GM21381 (cell line): ENCODE results near the gene RAB11FIP4.
"Not testable (repeated sequence)": the region's sequence is repeated elsewhere in the genome, so short reads cannot be mapped to it uniquely, and the experiment has no call there.

Source experiments
- ATAC-seq: cut with Tn5 transposase; IDR thresholded peaks from one replicate; pipeline ENCODE4 v1.9.1; 2021; ENCODE audit warnings: mild to moderate bottlenecking, moderate library complexity; ENCODE audit not compliant: unreplicated experiment

The RAB11FIP4 gene

GRCh38 chr17:31391496-31391949 lies at the start of gene RAB11FIP4:
Gene RAB11FIP4, plus strand, starts transcription at chr17:31391675. Its CDS starts 178 bp downstream, at chr17:31391853.
- ATAC-seq: no peak

- not testable (repeated sequence) for ATAC-seq
Measured at GRCh38 chr17:31345191-31345747, 46.2 kb upstream of the RAB11FIP4 start.

- ATAC-seq: no peak
Measured at GRCh38 chr17:31349454-31349853, 42.0 kb upstream of the RAB11FIP4 start.

- no peak for ATAC-seq
Measured at GRCh38 chr17:31355935-31356334, 35.5 kb upstream of the RAB11FIP4 start.

- ATAC-seq: no peak
Measured at GRCh38 chr17:31357091-31357490, 34.4 kb upstream of the RAB11FIP4 start.

GRCh38 chr17:31357839-31358394 lies 33.6 kb upstream of the RAB11FIP4 start:
- ATAC-seq: no peak

- ATAC-seq: no peak
Measured at GRCh38 chr17:31364012-31364411, 27.5 kb upstream of the RAB11FIP4 start.

- ATAC-seq: no peak
Measured at GRCh38 chr17:31366088-31366487, 25.4 kb upstream of the RAB11FIP4 start.

GRCh38 chr17:31369266-31369665 lies 22.2 kb upstream of the RAB11FIP4 start:
- no peak for ATAC-seq

- ATAC-seq: no peak
Measured at GRCh38 chr17:31371511-31372097, 19.9 kb upstream of the RAB11FIP4 start.

- no peak for ATAC-seq
Measured at GRCh38 chr17:31373150-31374093, 18.1 kb upstream of the RAB11FIP4 start.

- ATAC-seq: no peak
Measured at GRCh38 chr17:31374094-31374447, 17.4 kb upstream of the RAB11FIP4 start.

- no peak for ATAC-seq
Measured at GRCh38 chr17:31374503-31374902, 17.0 kb upstream of the RAB11FIP4 start.

GRCh38 chr17:31378638-31379037 lies 12.8 kb upstream of the RAB11FIP4 start:
- ATAC-seq: no peak

GRCh38 chr17:31379597-31380205 lies 11.8 kb upstream of the RAB11FIP4 start:
- ATAC-seq: no peak

- no peak for ATAC-seq
Measured at GRCh38 chr17:31381165-31381668, 10.3 kb upstream of the RAB11FIP4 start.

GRCh38 chr17:31382668-31383275 lies 8.7 kb upstream of the RAB11FIP4 start:
- ATAC-seq: not testable (repeated sequence)

GRCh38 chr17:31383488-31383887 lies 8.0 kb upstream of the RAB11FIP4 start:
- ATAC-seq: not testable (repeated sequence)

GRCh38 chr17:31385428-31386285 lies 5.8 kb upstream of the RAB11FIP4 start:
- no peak for ATAC-seq
